DND-41 (cell line): ENCODE measurements around the gene TXNDC16.

Experiments used
- CTCF ChIP-seq: IDR thresholded peaks from 2 replicates; pipeline ENCODE4 v1.5.1; 2012; ENCODE audit warnings: borderline replicate concordance, low read length, moderate library complexity, mild to moderate bottlenecking; ENCODE audit not compliant: poor library complexity, severe bottlenecking; ENCODE audit errors: extremely low read depth
- EZH2 ChIP-seq: IDR thresholded peaks from 3 replicates; pipeline ENCODE4 v1.6.1; 2012; ENCODE audit warnings: borderline replicate concordance, low read depth, mild to moderate bottlenecking, moderate library complexity, low read length, inconsistent platforms; ENCODE audit not compliant: severe bottlenecking

- TF ChIP-seq CTCF (no peak), EZH2 (no peak)
These were observed 39.1 kb downstream of the TXNDC16 start for GRCh38 chr14:52513249-52513648.
